GM21360 (cell line): ENCODE data around the gene SUSD3.

Experiments
- ATAC-seq: cut with Tn5 transposase; IDR thresholded peaks from one replicate; pipeline ENCODE4 v1.9.1; 2021; ENCODE audit warnings: mild to moderate bottlenecking, moderate library complexity; ENCODE audit not compliant: unreplicated experiment

Gene SUSD3

GRCh38 chr9:93134015-93134739 is 75.7 kb downstream of the SUSD3 start, which contains the start of gene NINJ1:
TSS of gene NINJ1 (minus strand) at chr9:93134251. CDS start at chr9:93134217, 34 bp downstream.
- ATAC-seq: peak; percentile 64
